ENCODE data around the gene PTH2R. TPM values are rescaled to one million over a fixed set of nuclear protein-coding genes. Genes with fewer than 3 reads are reported as not detected.

PTH2R gene
- total RNA-seq, 3 donors from 2014 or later, result 0.09 TPM; not detected in 2

GRCh38 chr2:208464205-208464604, 57.6 kb downstream of the PTH2R start:
- ATAC-seq, result no peak
- TF ChIP-seq CTCF (IDR thresholded peaks at IDR 0.05), result no peak
- intact Hi-C loops (cut with DNase I, micrococcal nuclease), result no loop called here

GRCh38 chr2:208466151-208466919, 59.7 kb downstream of the PTH2R start:
- ATAC-seq, result peak; percentile 68
- peak; percentile 41 for TF ChIP-seq CTCF (IDR thresholded peaks at IDR 0.05)
- no peaks in the 10 kb centered on the region for H3K36me3 ChIP-seq (ENCODE audit: low read depth)
- peak in 1 of 3 donors; percentile 33 for DNase-seq
- no peaks in the 10 kb centered on the region for H3K4me1 ChIP-seq (ENCODE audit: low read depth)
- intact Hi-C loops (cut with DNase I, micrococcal nuclease), result loop anchor here in 1 of 2 donors (5.0 kb wide), 1 partner anchor 316 kb away; no protein-coding TSS in a partner anchor
- H3K9me3 ChIP-seq, result no peaks in the 10 kb centered on the region
- H3K4me3 ChIP-seq, result no peak overlapping the region

More at GRCh38 chr2:208464205-208464604, 57.6 kb downstream of the PTH2R start:
- Histone ChIP-seq H3K4me3 (no peak overlapping the region), H3K36me3 (ENCODE audit: low read depth) (no peaks in the 10 kb centered on the region), H3K9me3 (no peaks in the 10 kb centered on the region), H3K4me1 (ENCODE audit: low read depth) (no peaks in the 10 kb centered on the region)
- no peak for DNase-seq

- no peak for ATAC-seq
- no peaks in the 10 kb centered on the region for H3K9me3 ChIP-seq
- intact Hi-C loops (cut with DNase I, micrococcal nuclease), result loop anchor here in 1 of 2 donors (5.0 kb wide), 1 partner anchor 315 kb away; no protein-coding TSS in a partner anchor
Measured at GRCh38 chr2:208466920-208467298, 60.3 kb downstream of the PTH2R start.

GRCh38 chr2:208467564-208467963, 61.0 kb downstream of the PTH2R start:
- ATAC-seq (no peak), DNase-seq (no peak)
- intact Hi-C loops (cut with DNase I, micrococcal nuclease), result loop anchor here in 1 of 2 donors (5.0 kb wide), 1 partner anchor 315 kb away; no protein-coding TSS in a partner anchor
- Histone ChIP-seq H3K9me3 (no peaks in the 10 kb centered on the region), H3K4me1 (ENCODE audit: low read depth) (no peaks in the 10 kb centered on the region), H3K4me3 (no peak overlapping the region), H3K36me3 (ENCODE audit: low read depth) (no peaks in the 10 kb centered on the region)
- TF ChIP-seq CTCF (IDR thresholded peaks at IDR 0.05), result no peak

More at GRCh38 chr2:208466920-208467298, 60.3 kb downstream of the PTH2R start:
- no peak overlapping the region for H3K4me3 ChIP-seq
- no peaks in the 10 kb centered on the region for H3K36me3 ChIP-seq (ENCODE audit: low read depth)
- TF ChIP-seq CTCF (IDR thresholded peaks at IDR 0.05), result no peak
- no peak for DNase-seq
- H3K4me1 ChIP-seq (ENCODE audit: low read depth), result no peaks in the 10 kb centered on the region

GRCh38 chr2:208477741-208478140, 71.1 kb downstream of the PTH2R start:
- no peaks in the 10 kb centered on the region for H3K9me3 ChIP-seq

More at GRCh38 chr2:208477741-208478140, 71.1 kb downstream of the PTH2R start:
- ATAC-seq (no peak), DNase-seq (no peak)
- Histone ChIP-seq H3K4me3 (no peak overlapping the region), H3K36me3 (ENCODE audit: low read depth) (no peaks in the 10 kb centered on the region), H3K4me1 (ENCODE audit: low read depth) (no peaks in the 10 kb centered on the region)
- no peak for TF ChIP-seq CTCF (IDR thresholded peaks at IDR 0.05)
- intact Hi-C loops (cut with DNase I, micrococcal nuclease), result no loop called here
